Type B pancreatic cell (in vitro differentiated cells): Measurements from ENCODE around the gene FAM98B. TPM values are rescaled to one million over a fixed set of nuclear protein-coding genes. Genes with fewer than 3 reads are reported as not detected.

Source experiments
- DNase-seq: peaks from one replicate; pipeline ENCODE4 v3.0.0; 2021; ENCODE audit warnings: mixed read lengths; ENCODE audit not compliant: unreplicated experiment; ENCODE audit errors: extremely low spot score
- H3K27ac Mint-ChIP-seq: 2 replicates; pipeline ENCODE4 v1.8.0; 2021; ENCODE audit warnings: mild to moderate bottlenecking, mixed read lengths
- H3K27me3 Mint-ChIP-seq: 2 replicates; pipeline ENCODE4 v1.8.0; 2021; ENCODE audit warnings: mixed read lengths
- H3K36me3 Mint-ChIP-seq: 2 replicates; pipeline ENCODE4 v1.8.0; 2021; ENCODE audit warnings: mixed read lengths
- H3K4me1 Mint-ChIP-seq: one replicate; pipeline ENCODE4 v1.8.0; 2021; ENCODE audit warnings: mixed read lengths; ENCODE audit not compliant: unreplicated experiment
- H3K4me3 Mint-ChIP-seq: 2 replicates; pipeline ENCODE4 v1.8.0; 2021; ENCODE audit warnings: mild to moderate bottlenecking, mixed read lengths
- H3K9me3 Mint-ChIP-seq: 2 replicates; pipeline ENCODE4 v1.8.0; 2021; ENCODE audit warnings: mixed read lengths
- total RNA-seq: library from RNA; stranded (reverse); gene quantifications from 2 replicates; pipeline ENCODE4 v1.2.1, GENCODE V29; 2021; ENCODE audit warnings: low replicate concordance
- TF ChIP-seq, protein P1 (sequence below): fragments of 200-600 bp; sonication (generic); conservative IDR thresholded peaks from 2 replicates; pipeline ENCODE4 v1.5.0; 2021; ENCODE audit warnings: antibody characterized with exemption, mild to moderate bottlenecking

Gene FAM98B
- total RNA-seq, 1 donor from 2014 or later: 30.5 TPM

DNA sequence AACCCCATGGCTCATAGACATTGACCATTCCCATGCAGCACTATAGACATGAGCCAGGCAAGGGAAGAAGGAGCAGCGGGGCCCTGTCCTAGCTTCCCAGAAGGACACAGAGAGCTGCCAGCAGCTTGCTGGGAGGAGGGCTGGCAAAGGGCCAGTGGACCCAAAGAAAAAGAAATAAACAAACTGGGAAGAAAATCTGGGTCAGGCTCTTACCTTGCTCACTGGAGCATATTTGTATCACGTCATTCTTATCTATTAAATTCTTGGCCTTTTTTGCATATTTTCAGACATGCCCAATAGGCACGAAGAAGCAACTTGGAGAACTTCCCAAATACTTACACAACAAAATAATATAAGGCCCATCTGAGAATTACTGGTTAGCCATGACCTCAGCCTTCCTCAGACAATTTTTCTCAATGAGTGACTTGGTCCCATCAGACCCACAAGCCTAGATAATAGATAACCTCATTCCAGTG lies 82.3 kb downstream of the FAM98B start:
- TF ChIP-seq, protein P1, sequence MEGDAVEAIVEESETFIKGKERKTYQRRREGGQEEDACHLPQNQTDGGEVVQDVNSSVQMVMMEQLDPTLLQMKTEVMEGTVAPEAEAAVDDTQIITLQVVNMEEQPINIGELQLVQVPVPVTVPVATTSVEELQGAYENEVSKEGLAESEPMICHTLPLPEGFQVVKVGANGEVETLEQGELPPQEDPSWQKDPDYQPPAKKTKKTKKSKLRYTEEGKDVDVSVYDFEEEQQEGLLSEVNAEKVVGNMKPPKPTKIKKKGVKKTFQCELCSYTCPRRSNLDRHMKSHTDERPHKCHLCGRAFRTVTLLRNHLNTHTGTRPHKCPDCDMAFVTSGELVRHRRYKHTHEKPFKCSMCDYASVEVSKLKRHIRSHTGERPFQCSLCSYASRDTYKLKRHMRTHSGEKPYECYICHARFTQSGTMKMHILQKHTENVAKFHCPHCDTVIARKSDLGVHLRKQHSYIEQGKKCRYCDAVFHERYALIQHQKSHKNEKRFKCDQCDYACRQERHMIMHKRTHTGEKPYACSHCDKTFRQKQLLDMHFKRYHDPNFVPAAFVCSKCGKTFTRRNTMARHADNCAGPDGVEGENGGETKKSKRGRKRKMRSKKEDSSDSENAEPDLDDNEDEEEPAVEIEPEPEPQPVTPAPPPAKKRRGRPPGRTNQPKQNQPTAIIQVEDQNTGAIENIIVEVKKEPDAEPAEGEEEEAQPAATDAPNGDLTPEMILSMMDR: no peak
- no peaks in the 10 kb centered on the region for H3K4me1 Mint-ChIP-seq
- H3K9me3 Mint-ChIP-seq: no peaks in the 10 kb centered on the region
- no peak overlapping the region for H3K4me3 Mint-ChIP-seq
- no peak for DNase-seq
- no peaks in the 10 kb centered on the region for H3K36me3 Mint-ChIP-seq
- H3K27ac Mint-ChIP-seq: no peak overlapping the region
- peaks cover 3% of the 10 kb centered on the region for H3K27me3 Mint-ChIP-seq

Other genes with a start within 250 kb of the FAM98B start
- 9.2 and 25.6 TPM in 2 replicates for gene SPRED1, start 201.3 kb upstream of the FAM98B start, total RNA-seq
- gene RASGRP1, start 110.7 kb downstream of the FAM98B start, total RNA-seq: 3.0 and 6.6 TPM in 2 replicates